DND-41 (cell line): ENCODE measurements around the gene OPHN1.

Source experiments
- ATAC-seq: fragments of 200-7000 bp; cut with Tn5 transposase; 3 replicates; pipeline ENCODE4 v1.9.1; 2021; ENCODE audit warnings: low read depth; ENCODE audit not compliant: insufficient read depth
- DNase-seq: peaks from one replicate; pipeline ENCODE4 v3.0.0-alpha.2; 2020
- H2AFZ ChIP-seq: 2 replicates; pipeline ENCODE4 v1.6.0; 2012; ENCODE audit warnings: low read depth, low read length
- H3K27ac ChIP-seq: 2 replicates; pipeline ENCODE4 v1.5.1; 2012; ENCODE audit warnings: low read length, inconsistent platforms
- H3K27me3 ChIP-seq: fragments of 200-600 bp; sonication (generic); 2 replicates; pipeline ENCODE4 v1.6.0; 2012; ENCODE audit warnings: low read length, mild to moderate bottlenecking, inconsistent platforms; ENCODE audit not compliant: insufficient read depth, poor library complexity
- H3K36me3 ChIP-seq: 2 replicates; pipeline ENCODE4 v1.5.1; 2012; ENCODE audit warnings: low read length, inconsistent platforms; ENCODE audit not compliant: insufficient read depth
- H3K4me1 ChIP-seq: 2 replicates; pipeline ENCODE4 v1.5.1; 2012; ENCODE audit warnings: mild to moderate bottlenecking, low read length; ENCODE audit not compliant: insufficient read depth
- H3K4me2 ChIP-seq: 2 replicates; pipeline ENCODE4 v1.6.0; 2012; ENCODE audit warnings: mild to moderate bottlenecking, moderate library complexity, low read length, inconsistent platforms; ENCODE audit not compliant: insufficient read depth
- H3K4me3 ChIP-seq, 2 experiments: fragments of 200-600 bp in 1 of 2; shearing (Covaris generic) in 1 of 2; 2 replicates each; pipeline ENCODE4 v1.5.1; 2012 to 2016; ENCODE audit warnings: inconsistent platforms in 2 of 2, low read length in 2 of 2, mild to moderate bottlenecking in 2 of 2, low read depth in 1 of 2, moderate library complexity in 1 of 2
- H3K79me2 ChIP-seq: 2 replicates; pipeline ENCODE4 v1.6.0; 2012; ENCODE audit warnings: low read length, inconsistent platforms; ENCODE audit not compliant: insufficient read depth
- H3K9ac ChIP-seq: 2 replicates; pipeline ENCODE4 v1.6.0; 2012; ENCODE audit warnings: low read depth, mild to moderate bottlenecking, inconsistent platforms, low read length, moderate library complexity
- H3K9me3 ChIP-seq: 2 replicates; pipeline ENCODE4 v1.5.1; 2012; ENCODE audit warnings: low read length, moderate library complexity, mild to moderate bottlenecking, inconsistent platforms; ENCODE audit not compliant: insufficient read depth, severe bottlenecking
- H4K20me1 ChIP-seq: 2 replicates; pipeline ENCODE4 v1.6.0; 2012; ENCODE audit warnings: low read length; ENCODE audit not compliant: insufficient read depth
- CTCF ChIP-seq: IDR thresholded peaks from 2 replicates; pipeline ENCODE4 v1.5.1; 2012; ENCODE audit warnings: borderline replicate concordance, low read length, moderate library complexity, mild to moderate bottlenecking; ENCODE audit not compliant: poor library complexity, severe bottlenecking; ENCODE audit errors: extremely low read depth
- EZH2 ChIP-seq: IDR thresholded peaks from 3 replicates; pipeline ENCODE4 v1.6.1; 2012; ENCODE audit warnings: borderline replicate concordance, low read depth, mild to moderate bottlenecking, moderate library complexity, low read length, inconsistent platforms; ENCODE audit not compliant: severe bottlenecking

Gene OPHN1

GRCh38 chrX:68288127-68288526 lies 145.2 kb downstream of the OPHN1 start:
- Histone ChIP-seq H2AFZ (no peak overlapping the region), H3K9ac (no peak overlapping the region), H3K4me1 (no peaks in the 10 kb centered on the region), H3K36me3 (no peaks in the 10 kb centered on the region), H4K20me1 (no peaks in the 10 kb centered on the region), H3K79me2 (no peaks in the 10 kb centered on the region), H3K9me3 (no peaks in the 10 kb centered on the region), H3K27me3 (no peaks in the 10 kb centered on the region), H3K4me2 (no peak overlapping the region), H3K27ac (no peak overlapping the region), H3K4me3 (no peak overlapping the region)
- no peak for DNase-seq
- no peak for TF ChIP-seq EZH2
- no peak for TF ChIP-seq CTCF
- ATAC-seq, result no peak

DNA sequence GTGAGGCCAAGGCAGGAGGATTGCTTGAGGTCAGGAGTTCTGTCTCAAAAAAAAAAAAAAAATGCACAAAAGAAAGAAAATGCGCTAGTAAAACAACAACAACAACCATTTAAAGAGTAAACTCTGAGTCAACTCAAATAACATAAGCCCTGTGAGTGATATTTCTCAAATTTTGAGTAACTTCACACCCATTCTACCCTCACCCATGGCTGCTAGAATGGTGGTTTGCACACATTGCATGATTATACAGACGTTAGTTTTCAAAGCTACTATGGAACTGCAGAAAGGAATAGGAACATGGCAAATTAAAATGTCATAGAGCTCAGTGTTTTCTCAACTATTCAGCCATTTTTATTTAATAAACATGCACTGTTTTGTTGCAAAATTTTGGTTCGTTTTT lies 145.9 kb downstream of the OPHN1 start:
- Histone ChIP-seq H3K4me3 (no peak overlapping the region), H3K9ac (no peak overlapping the region), H3K4me2 (no peak overlapping the region), H2AFZ (no peak overlapping the region), H4K20me1 (no peaks in the 10 kb centered on the region), H3K79me2 (no peaks in the 10 kb centered on the region), H3K36me3 (no peaks in the 10 kb centered on the region), H3K9me3 (no peaks in the 10 kb centered on the region), H3K27me3 (no peaks in the 10 kb centered on the region), H3K27ac (no peak overlapping the region), H3K4me1 (no peaks in the 10 kb centered on the region)
- no peak for DNase-seq
- no peak for ATAC-seq
- TF ChIP-seq CTCF (no peak), EZH2 (no peak)

GRCh38 chrX:68286980-68287379 lies 146.3 kb downstream of the OPHN1 start:
- Histone ChIP-seq H3K79me2 (no peaks in the 10 kb centered on the region), H2AFZ (no peak overlapping the region), H3K4me3 (no peak overlapping the region), H3K27ac (no peak overlapping the region), H3K36me3 (no peaks in the 10 kb centered on the region), H3K9me3 (no peaks in the 10 kb centered on the region), H3K9ac (no peak overlapping the region), H4K20me1 (no peaks in the 10 kb centered on the region), H3K4me2 (no peak overlapping the region), H3K27me3 (no peaks in the 10 kb centered on the region), H3K4me1 (no peaks in the 10 kb centered on the region)
- TF ChIP-seq CTCF (no peak), EZH2 (no peak)
- DNase-seq (no peak), ATAC-seq (no peak)

DNA sequence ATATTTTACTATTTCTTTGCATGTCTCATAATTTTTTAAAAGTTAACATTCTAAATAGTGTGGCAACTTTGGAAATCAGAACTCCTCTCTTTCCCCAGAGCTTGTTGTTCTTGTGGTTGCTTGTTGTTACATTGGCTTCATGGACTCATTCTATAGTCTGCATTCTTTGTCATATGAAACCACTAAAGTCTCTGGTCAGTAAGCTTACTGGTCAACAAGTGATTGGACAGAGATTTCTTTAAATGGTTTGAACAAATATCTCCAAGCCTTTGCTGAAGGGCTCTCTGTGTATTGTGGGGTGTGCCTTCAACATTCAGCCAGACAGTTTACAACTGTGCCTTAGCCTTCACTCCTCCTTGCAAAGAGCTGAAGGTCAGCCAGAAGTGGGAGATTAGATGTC lies 147.2 kb downstream of the OPHN1 start:
- TF ChIP-seq CTCF (no peak), EZH2 (no peak)

More for the DNA sequence above, 147.2 kb downstream of the OPHN1 start:
- no peaks in the 10 kb centered on the region for H3K4me1 ChIP-seq
- no peak overlapping the region for H2AFZ ChIP-seq
- H3K4me3 ChIP-seq, result no peak overlapping the region
- H3K36me3 ChIP-seq, result no peaks in the 10 kb centered on the region
- no peak overlapping the region for H3K27ac ChIP-seq
- no peak for DNase-seq
- H3K9me3 ChIP-seq, result no peaks in the 10 kb centered on the region
- ATAC-seq, result no peak
- H3K79me2 ChIP-seq, result no peaks in the 10 kb centered on the region
- H3K27me3 ChIP-seq, result no peaks in the 10 kb centered on the region
- H3K4me2 ChIP-seq, result no peak overlapping the region
- no peaks in the 10 kb centered on the region for H4K20me1 ChIP-seq
- no peak overlapping the region for H3K9ac ChIP-seq
